Measurements from ENCODE around the gene KIF3B.
"Not testable (repeated sequence)": the region's sequence is repeated elsewhere in the genome, so short reads cannot be mapped to it uniquely, and the experiment has no call there.

KIF3B gene

DNA sequence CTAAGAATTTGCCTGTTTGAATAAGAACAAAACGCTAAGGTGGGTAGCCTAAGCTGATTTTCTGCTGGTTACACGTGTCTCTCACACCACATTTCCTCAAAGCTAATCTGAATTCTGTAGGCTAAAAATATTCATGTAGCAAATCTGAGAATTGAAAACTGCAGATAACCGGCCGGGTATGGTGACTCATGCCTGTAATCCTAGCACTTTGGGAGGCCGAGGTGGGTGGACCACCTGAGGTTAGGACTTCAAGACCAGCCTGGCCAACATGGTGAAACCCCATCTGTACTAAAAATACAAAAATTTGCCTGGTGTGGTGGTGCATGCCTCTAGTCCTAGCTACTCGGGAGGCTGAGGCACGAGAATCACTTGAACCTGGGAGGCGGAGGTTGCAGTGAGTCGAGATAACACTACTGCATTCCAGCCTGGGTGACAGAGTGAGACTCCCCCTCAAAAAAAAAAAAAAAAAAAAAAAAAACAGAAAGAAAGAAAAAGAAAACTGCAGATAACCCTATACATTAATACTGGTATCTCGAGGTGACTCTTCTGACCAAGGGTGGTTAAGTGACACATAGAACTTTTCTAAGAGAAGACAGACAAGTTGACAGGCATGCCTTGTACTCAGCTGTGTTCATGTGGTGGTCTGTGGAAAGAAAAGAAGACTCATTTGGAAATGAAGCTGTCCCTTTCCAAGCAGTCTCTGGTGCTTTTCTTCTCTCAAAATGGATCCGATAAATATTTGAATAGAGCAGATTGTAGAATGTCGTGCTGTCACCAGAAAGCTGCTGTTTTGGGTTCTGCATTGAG, 55.9 kb downstream of the KIF3B start:
- peak; percentile 62 for DNase-seq

DNA sequence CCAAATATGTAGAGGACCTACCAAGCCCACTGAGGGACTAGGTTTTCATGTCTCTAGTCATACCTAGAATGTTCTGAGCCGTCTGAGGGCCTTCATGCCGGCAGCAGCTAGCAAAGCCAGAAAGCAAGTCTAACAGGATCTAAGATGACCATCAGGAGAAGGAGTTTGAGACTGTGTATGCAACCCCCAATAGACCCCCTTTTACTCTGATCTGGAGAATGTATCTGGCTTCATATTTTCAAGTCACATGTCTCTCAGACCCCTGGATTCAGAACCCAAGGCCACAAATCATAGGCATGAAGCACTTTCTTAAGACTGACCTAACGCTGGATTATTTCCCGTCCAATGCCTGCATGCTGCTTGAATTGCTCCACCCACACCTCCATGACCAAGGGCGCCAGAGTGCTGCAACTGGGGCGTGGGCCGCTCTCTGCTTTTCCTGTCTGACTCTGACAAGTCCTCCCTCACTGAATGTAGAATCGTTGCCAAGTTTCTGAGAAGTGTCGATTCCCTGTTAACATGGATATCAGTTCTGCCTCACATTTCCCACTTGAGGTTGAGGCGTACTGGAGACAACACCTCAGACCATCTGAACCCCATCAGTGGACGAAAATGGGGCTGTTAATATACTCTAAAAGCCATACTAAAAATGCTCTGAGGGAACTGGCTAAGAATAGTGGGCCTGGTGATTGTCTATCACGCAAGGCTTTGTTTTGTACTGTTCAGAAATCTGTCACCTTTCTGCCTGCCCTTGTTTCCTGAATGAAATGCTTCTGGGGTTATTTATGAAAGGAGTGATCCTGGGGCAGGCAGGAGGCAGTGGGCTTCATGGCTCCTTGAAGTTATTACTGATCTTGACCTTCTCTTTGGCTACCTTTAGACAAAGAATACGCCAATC, 56.8 kb downstream of the KIF3B start:
- peak; percentile 70 for DNase-seq

GRCh38 chr20:32336918-32337347, 59.5 kb downstream of the KIF3B start:
- no peak for DNase-seq

- DNase-seq: no peak
Measured at GRCh38 chr20:32337937-32338661, 60.6 kb downstream of the KIF3B start.

DNA sequence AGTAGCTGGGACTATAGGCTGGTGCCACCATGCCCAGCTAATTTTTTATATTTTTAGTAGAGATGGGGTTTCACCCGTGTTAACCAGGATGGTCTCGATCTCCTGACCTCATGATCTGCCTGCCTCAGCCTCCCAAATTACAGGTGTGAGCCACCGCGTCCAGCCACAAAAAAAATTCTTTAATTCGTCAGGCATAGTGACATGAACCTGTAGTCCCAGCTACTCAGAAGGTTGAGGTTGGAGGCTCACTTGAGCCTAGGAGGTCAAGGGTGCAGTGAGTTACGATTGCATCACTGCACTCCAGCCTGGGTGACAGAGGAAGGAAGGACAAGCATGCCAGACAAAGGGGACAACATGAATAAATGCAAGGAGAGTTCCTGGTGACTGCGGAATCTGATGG, 61.2 kb downstream of the KIF3B start:
- DNase-seq: no peak

DNA sequence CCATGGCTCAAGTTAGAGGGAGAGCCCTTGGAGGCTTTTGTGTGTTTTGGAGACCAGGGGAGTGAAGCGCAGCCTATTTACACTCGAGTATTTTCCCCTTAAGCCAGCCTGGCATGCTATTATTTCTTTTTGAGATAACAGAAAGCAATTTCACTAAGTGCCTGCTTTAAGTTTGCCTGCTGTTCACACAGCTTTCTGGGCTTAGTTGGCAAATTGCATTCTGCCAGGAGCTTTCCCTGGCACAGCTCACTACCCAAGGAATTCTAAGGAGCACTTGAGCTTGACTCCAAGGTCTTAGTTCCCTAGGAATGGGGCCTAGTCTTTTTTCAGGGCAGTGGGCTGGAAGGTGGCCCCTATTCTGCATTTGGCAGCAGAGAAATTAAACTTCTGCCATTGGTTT, 61.7 kb downstream of the KIF3B start:
- DNase-seq: no peak

DNA sequence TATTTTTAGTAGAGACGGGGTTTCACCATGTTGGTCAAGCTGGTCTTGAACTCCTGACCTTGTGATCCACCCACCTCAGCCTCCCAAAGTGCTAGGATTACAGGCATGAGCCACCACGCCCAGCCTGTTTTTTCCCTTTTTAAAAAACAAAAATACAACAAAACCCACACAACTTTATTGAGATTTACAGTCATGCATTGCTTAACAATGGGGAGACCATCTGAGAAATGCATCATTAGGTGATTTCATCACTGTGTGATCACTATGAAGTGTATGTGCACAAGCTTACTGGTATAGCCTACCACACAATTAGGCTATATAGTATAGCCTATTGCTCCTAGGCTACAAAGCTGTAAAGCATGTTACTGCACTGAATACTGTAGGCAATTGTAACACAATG, 63.6 kb downstream of the KIF3B start:
- DNase-seq: not testable (repeated sequence)

DNA sequence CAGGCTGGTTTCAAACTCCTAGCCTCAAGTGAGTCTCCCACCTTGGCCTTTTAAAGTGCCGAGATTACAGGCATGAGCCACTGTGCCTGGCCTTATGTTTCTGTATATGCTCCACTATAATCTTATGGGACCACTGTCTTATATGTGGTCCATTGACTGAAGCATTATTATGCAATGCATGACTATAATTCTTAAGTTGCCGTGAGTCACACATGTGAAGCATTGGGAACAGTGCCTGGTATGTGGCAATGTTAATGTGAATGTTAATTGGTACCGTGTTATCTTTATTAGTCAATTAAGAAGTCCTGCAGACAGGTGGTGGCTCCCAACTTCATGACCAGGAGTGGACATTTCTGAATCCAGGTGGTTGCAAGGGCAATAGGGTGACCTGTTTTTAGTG, 66.0 kb downstream of the KIF3B start:
- no peak for DNase-seq

GRCh38 chr20:32344835-32345506, 67.5 kb downstream of the KIF3B start:
- DNase-seq: no peak

GRCh38 chr20:32348207-32348606, 70.8 kb downstream of the KIF3B start:
- no peak for DNase-seq

GRCh38 chr20:32350421-32350820, 73.0 kb downstream of the KIF3B start:
- DNase-seq: no peak

DNA sequence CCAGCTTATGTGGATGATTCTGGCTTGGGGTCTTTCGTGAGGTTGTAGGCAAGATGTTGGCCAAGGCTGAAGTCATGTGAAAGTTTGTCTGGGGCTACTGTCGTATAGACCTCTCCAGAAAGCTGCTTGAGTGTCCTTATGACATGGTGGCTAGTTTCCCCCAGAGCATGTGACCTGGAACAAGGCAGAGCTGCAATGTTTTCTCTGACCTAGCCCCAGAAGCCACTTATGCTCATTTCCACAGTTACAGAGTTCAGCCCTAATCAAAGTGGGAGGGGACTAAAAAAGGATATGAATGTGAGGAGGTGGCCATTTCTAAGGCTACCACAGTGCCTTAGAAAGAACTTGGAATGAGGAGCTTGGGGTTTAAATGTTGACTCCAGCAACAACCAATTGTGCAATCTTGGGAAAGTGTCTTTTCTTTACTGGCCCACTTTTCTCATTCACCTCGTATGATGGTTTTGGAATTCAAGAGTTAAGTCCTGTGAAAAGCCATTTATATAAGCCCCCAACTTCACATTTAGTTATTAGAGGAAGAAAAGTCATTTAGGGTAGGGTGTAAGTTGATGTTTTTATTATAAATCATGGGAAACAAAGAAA, 74.8 kb downstream of the KIF3B start:
- DNase-seq: no peak

DNA sequence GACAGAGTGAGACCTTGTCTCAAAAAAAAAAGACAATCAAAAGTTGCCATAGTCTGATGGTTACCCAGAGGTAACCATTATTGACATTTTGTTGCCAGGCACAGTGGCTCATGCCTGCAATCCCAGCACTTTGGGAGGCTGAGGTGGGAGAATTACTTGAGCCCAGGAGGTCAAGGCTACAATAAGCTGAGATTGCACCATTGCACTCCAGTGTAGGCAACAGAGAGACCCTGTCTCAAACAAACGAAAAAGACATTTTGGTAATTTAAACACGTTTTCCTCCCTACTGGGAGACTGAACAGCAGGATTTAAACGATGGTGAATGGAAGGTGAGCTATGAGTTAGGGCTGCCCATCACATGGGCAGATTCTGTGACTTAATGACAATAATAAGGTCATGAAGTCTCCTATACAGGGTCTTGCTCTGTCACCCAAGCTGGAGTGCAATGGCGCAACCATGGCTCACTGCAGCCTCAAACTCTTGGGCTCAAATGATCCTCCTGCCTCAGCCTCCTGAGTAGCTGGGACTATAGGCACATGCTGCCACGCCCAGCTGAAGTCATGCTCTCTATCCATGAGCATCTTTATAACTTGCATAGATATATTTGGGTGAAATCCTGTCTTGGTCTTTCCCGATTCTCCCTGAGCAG, 76.5 kb downstream of the KIF3B start:
- DNase-seq: no peak

DNA sequence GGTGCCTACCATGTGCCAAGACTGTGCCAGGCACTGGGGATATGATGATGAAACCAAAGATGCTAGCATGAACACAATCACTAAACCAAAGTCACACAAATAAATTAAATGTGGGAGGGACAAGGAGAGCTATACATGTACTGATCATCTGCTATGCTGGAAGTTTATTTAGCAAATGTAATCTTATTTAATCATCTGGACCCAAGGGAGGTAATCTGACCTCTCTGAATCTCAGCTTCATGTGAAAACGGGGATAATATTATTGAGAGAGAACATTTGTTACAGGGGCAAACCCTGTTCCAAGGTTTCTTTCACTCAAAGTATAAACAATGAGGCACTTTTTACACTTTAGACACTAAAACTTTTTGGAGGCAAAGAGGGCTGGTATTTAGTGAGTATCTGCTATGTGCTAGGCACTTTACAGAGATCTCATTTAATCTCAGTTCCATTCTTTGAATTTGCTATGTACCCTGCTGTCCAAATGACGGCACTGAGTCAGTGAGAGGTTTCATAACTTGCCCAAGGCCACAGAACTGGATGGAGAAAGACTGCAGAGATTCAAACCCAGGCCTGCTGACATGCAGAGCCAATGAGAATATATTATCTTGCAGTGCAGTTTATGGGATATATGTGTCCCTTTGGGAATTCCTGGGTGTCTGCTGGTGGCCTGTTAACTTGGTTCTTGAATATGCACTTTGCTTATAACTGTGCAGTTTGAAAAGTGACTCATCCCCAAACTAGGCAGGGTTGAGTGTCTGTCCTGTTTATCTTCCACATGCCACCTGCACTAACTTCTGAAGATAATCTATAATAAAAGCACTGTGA, 77.4 kb downstream of the KIF3B start:
- no peak for DNase-seq

GRCh38 chr20:32355417-32355841, 78.0 kb downstream of the KIF3B start:
- DNase-seq: peak; percentile 18

- not testable (repeated sequence) for DNase-seq
Measured at GRCh38 chr20:32355907-32356621, 78.6 kb downstream of the KIF3B start.

- DNase-seq: no peak
Measured at GRCh38 chr20:32356622-32357374, 79.3 kb downstream of the KIF3B start.

DNA sequence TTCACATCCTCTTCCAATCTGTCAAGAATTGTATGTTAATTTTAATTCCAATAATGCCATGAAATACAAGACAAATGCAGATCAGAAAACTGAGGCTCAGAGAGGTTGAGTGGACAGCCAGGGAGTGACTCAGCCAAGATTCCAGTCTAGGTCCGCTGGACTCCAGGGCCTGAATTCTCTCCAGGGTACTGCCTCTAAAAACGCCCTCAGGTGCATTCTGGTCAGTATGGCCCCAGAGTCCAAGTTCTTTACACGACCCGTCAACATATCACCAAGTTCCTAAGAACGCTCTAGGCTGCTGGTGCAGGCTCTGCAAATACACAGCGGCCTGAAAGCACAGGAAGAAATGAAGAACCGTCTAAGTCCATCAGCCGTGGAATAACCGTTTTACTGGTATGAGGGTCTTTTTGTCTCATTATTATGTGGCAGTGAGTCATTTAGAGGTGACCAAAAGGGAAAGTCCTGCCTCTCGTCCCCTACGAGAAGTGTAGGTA, 80.0 kb downstream of the KIF3B start:
- no peak for DNase-seq

Measured in stimulated activated CD4-positive, alpha-beta T cell treated with anti-CD3 and anti-CD28 coated beads, Interleukin-4, amount 100 ng/mL, for 24 hours (primary cell).